ENCODE results near the gene REX1BD. TPM values are rescaled to one million over a fixed set of nuclear protein-coding genes. Genes with fewer than 3 reads are reported as not detected.

Gene REX1BD
- total and polyA plus RNA-seq, 4 donors = 51.4 to 114 (median 83.0) TPM

DNA sequence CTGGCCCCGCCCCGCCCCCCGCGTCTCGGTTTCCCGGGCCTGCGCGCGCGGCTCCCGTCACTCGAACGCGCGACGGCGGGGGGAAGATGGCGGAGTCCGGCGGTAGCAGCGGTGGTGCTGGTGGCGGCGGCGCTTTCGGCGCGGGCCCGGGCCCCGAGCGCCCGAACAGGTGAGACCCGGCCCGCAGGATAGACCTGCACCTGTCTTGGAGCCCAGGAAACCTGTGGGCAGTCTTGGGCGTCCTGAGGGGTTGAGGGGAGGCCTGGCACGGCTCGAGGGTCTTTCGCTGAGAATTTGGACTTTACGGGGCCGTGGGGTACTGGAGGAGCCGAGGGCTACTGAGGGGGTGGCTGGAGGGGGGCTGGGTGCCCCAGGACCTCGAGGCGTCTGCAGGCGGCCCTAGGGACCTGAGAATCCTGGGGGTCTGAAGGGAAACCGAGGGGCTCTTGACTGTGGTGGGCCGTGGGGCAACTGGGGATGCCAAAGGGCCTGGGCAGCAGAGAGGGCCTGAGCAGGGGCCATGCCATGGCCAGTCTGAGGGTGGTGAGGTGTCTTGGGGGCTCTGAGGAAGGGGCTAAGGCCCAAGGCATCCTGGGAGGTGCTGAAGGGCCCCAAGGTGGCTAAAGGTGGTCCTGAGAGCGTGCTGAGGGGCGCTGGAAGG lies 48.5 kb downstream of the REX1BD start, which contains the start of gene KLHL26:
TSS of gene KLHL26 (plus strand) at position 60 of the 661 bp plus-strand sequence. CDS start at position 87, 27 bp downstream.
- Histone ChIP-seq H3K9ac (ENCODE audit: insufficient read depth in 1 of 2, low read length in 2 of 2) (no peak within 1 kb of the TSS), H3K36me3 (ENCODE audit: control insufficient read depth in 4 of 4, insufficient read depth in 4 of 4, low read length in 4 of 4) (peaks cover 0 to 2% (median 0%) of the 10 kb centered on the region in 4 donors), H3K27me3 (ENCODE audit: control insufficient read depth in 3 of 3, insufficient read depth in 3 of 3, low read length in 2 of 3) (no peaks in the 10 kb centered on the region), H3K9me3 (ENCODE audit: control insufficient read depth in 4 of 4, insufficient read depth in 3 of 4, low read length in 3 of 4) (no peaks in the 10 kb centered on the region), H3K4me1 (ENCODE audit: control insufficient read depth in 5 of 5, insufficient read depth in 5 of 5, low read length in 5 of 5) (peaks cover 0 to 8% (median 4%) of the 10 kb centered on the region in 5 donors), H3K4me3 (peak within 1 kb of the TSS; percentile 88), H3K27ac (ENCODE audit: low read depth in 1 of 2, low read length in 1 of 2) (peak within 1 kb of the TSS; percentile 58 to 96)
- no peak for DNase-seq
- TF ChIP-seq, protein P1, sequence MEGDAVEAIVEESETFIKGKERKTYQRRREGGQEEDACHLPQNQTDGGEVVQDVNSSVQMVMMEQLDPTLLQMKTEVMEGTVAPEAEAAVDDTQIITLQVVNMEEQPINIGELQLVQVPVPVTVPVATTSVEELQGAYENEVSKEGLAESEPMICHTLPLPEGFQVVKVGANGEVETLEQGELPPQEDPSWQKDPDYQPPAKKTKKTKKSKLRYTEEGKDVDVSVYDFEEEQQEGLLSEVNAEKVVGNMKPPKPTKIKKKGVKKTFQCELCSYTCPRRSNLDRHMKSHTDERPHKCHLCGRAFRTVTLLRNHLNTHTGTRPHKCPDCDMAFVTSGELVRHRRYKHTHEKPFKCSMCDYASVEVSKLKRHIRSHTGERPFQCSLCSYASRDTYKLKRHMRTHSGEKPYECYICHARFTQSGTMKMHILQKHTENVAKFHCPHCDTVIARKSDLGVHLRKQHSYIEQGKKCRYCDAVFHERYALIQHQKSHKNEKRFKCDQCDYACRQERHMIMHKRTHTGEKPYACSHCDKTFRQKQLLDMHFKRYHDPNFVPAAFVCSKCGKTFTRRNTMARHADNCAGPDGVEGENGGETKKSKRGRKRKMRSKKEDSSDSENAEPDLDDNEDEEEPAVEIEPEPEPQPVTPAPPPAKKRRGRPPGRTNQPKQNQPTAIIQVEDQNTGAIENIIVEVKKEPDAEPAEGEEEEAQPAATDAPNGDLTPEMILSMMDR (IDR thresholded peaks at IDR 0.05; ENCODE audit: control extremely low read depth, extremely low read depth) = no peak
- WGBS, 2 donors = 3 to 6% methylated on average over 46 to 47 of the region's 47 CpGs
- no peak for ATAC-seq (ENCODE audit: insufficient read depth, low FRiP score)

DNA sequence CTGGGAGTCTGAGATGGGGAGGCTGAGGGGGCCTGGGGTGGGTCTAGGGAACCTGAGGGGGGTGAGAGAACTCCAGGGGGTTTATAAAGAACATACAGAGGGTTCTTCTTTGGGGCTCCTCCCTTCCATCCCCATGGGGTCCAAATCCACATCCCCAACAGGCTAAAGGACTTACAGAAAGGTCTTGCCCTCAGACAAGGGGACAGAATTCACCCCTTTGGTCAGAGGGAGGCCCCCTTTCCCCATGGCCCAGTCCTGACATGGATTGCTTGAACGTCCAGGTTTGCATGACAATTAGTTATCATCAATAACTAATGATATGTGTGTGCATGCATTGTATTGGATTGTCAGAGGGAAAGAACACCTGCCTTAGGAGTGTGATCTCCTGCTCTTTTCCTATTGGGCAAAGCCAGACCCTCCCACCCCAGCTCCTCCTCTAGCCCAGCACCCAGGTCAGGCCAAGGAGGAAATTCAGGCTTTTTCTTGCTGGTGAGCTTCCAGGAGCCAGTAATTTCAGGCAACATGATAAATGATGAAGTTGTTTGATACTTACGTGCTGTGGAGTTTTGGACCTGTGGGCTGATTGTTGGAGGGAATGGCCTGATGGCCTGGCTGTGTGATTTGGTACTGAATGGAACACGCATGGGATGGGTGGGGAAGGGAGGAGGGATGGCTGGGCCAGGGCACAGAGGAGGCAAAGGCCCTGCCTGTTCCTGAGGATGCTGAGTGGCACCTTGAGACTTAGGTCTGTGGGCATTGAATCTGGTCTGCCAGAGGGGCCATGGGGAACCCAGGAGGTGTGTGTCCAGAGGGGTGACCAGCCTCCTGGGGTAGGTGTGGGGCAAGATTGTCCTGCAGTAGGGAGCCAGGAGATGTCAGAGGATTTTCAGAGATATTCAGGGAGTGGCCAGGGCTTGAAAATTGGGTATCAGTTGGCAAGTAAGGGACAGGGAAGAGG lies 49.4 kb downstream of the REX1BD start:
- WGBS, 2 donors = 25 to 47% methylated on average over 3 of the region's 3 CpGs
- H3K4me3 ChIP-seq = peak overlapping the region; percentile 88
- no peak overlapping the region for H3K9ac ChIP-seq (ENCODE audit: insufficient read depth in 1 of 2, low read length in 2 of 2)
- DNase-seq = peak in 1 of 3 donors; percentile 31
- ATAC-seq (ENCODE audit: insufficient read depth, low FRiP score) = no peak
- peak overlapping the region; percentile 58 to 96 for H3K27ac ChIP-seq (ENCODE audit: low read depth in 1 of 2, low read length in 1 of 2)
- TF ChIP-seq, protein P1 (IDR thresholded peaks at IDR 0.05; ENCODE audit: control extremely low read depth, extremely low read depth) = no peak
- H3K27me3 ChIP-seq (ENCODE audit: control insufficient read depth in 3 of 3, insufficient read depth in 3 of 3, low read length in 2 of 3) = no peaks in the 10 kb centered on the region
- H3K4me1 ChIP-seq (ENCODE audit: control insufficient read depth in 5 of 5, insufficient read depth in 5 of 5, low read length in 5 of 5) = peaks cover 0 to 8% (median 4%) of the 10 kb centered on the region in 5 donors
- peaks cover 0 to 2% (median 0%) of the 10 kb centered on the region in 4 donors for H3K36me3 ChIP-seq (ENCODE audit: control insufficient read depth in 4 of 4, insufficient read depth in 4 of 4, low read length in 4 of 4)
- no peaks in the 10 kb centered on the region for H3K9me3 ChIP-seq (ENCODE audit: control insufficient read depth in 4 of 4, insufficient read depth in 3 of 4, low read length in 3 of 4)

DNA sequence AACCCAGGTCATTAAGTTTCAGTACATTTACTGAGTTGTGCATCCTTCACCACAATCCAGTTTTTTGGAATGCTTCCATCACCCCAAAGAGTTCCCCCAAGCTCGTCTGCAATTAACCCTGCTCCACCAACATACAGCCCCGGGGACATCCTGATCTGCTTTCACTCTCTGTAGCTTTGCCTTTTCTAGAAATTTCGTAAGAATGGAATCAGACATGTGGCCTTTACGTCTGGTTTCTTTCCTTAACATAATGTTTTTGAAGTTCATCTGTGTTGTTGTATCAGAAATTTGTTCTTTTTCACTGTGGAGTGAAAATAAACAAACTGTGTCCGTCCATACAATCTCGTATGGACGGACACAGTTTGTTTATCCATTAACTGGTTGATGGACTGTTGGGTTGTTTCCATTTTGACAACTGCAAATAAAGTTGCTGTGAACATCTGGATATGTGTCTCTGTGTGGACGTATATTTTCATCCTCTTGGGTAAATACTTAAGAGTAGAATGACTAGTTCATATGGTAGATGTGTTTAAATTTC lies 51.2 kb downstream of the REX1BD start:
- no peaks in the 10 kb centered on the region for H3K9me3 ChIP-seq (ENCODE audit: control insufficient read depth in 4 of 4, insufficient read depth in 3 of 4, low read length in 3 of 4)

More for the DNA sequence above, 51.2 kb downstream of the REX1BD start:
- peaks cover 0 to 8% (median 4%) of the 10 kb centered on the region in 5 donors for H3K4me1 ChIP-seq (ENCODE audit: control insufficient read depth in 5 of 5, insufficient read depth in 5 of 5, low read length in 5 of 5)
- no peak overlapping the region for H3K4me3 ChIP-seq
- no peak overlapping the region for H3K9ac ChIP-seq (ENCODE audit: insufficient read depth in 1 of 2, low read length in 2 of 2)
- H3K36me3 ChIP-seq (ENCODE audit: control insufficient read depth in 4 of 4, insufficient read depth in 4 of 4, low read length in 4 of 4) = peaks cover 0 to 2% (median 0%) of the 10 kb centered on the region in 4 donors
- no peaks in the 10 kb centered on the region for H3K27me3 ChIP-seq (ENCODE audit: control insufficient read depth in 3 of 3, insufficient read depth in 3 of 3, low read length in 2 of 3)
- WGBS, 2 donors = 58 to 68% methylated on average over 8 of the region's 8 CpGs
- ATAC-seq (ENCODE audit: insufficient read depth, low FRiP score) (no peak), DNase-seq (peak in 1 of 3 donors; percentile 36)
- TF ChIP-seq, protein P1 (IDR thresholded peaks at IDR 0.05; ENCODE audit: control extremely low read depth, extremely low read depth) = no peak
- H3K27ac ChIP-seq (ENCODE audit: low read depth in 1 of 2, low read length in 1 of 2) = no peak overlapping the region

Small RNA genes lying within 50 kb of the gene (small RNA-seq; reads per million reads assigned to genes)
- not detected for gene RN7SL155P (ENCODE audit: low replicate concordance)

Other genes with a start within 250 kb of the REX1BD start
- gene PGPEP1, start 248.2 kb upstream of the REX1BD start, total RNA-seq = 10 to 100 TPM; 14.0 to 41.6 TPM
- 10 to 100 TPM; 13.0 to 15.9 TPM for gene PGPEP1, start 248.2 kb upstream of the REX1BD start, polyA plus RNA-seq
- gene GDF15, start 202.6 kb upstream of the REX1BD start, total RNA-seq = 10 to 100 TPM; 49.7 to 64.0 TPM
- 100 to 1,000 TPM in 1 of 2 donors, 10 to 100 TPM in 1; 45.4 to 119 TPM for gene GDF15, start 202.6 kb upstream of the REX1BD start, polyA plus RNA-seq
- 10 to 100 TPM in 1 of 2 donors, 1 to 10 TPM in 1; 8.5 to 38.0 TPM for gene LRRC25, start 191.2 kb upstream of the REX1BD start, total RNA-seq
- gene LRRC25, start 191.2 kb upstream of the REX1BD start, polyA plus RNA-seq = 100 to 1,000 TPM in 1 of 2 donors, 10 to 100 TPM in 1; 16.1 to 119 TPM
- 10 to 100 TPM; 31.7 to 95.3 TPM for gene SSBP4, start 169.4 kb upstream of the REX1BD start, total RNA-seq
- 10 to 100 TPM; 60.3 to 84.4 TPM for gene SSBP4, start 169.4 kb upstream of the REX1BD start, polyA plus RNA-seq
- 10 to 100 TPM; 24.9 to 56.7 TPM for gene ISYNA1, start 150.7 kb upstream of the REX1BD start, total RNA-seq
- 10 to 100 TPM; 14.7 to 25.1 TPM for gene ISYNA1, start 150.7 kb upstream of the REX1BD start, polyA plus RNA-seq
- 10 to 100 TPM; 17.5 to 23.8 TPM for gene ELL, start 66.7 kb upstream of the REX1BD start, total RNA-seq
- gene ELL, start 66.7 kb upstream of the REX1BD start, polyA plus RNA-seq = 10 to 100 TPM in 1 of 2 donors, 1 to 10 TPM in 1; 9.3 to 26.8 TPM
- 100 to 1,000 TPM; 168 to 225 TPM for gene FKBP8, start 45.2 kb upstream of the REX1BD start, total RNA-seq
- 100 to 1,000 TPM; 235 to 357 TPM for gene FKBP8, start 45.2 kb upstream of the REX1BD start, polyA plus RNA-seq
- gene KXD1, start 30.9 kb upstream of the REX1BD start, total RNA-seq = 10 to 100 TPM; 51.3 to 85.9 TPM
- gene KXD1, start 30.9 kb upstream of the REX1BD start, polyA plus RNA-seq = 100 to 1,000 TPM in 1 of 2 donors, 10 to 100 TPM in 1; 63.7 to 117 TPM
- gene UBA52, start 16.9 kb upstream of the REX1BD start, total RNA-seq = 100 to 1,000 TPM; 689 to 926 TPM
- 1,000 to 10,000 TPM; 1,135 to 1,266 TPM for gene UBA52, start 16.9 kb upstream of the REX1BD start, polyA plus RNA-seq
- 10 to 100 TPM; 13.3 to 36.9 TPM for gene CRLF1, start 18.0 kb downstream of the REX1BD start, total RNA-seq
- gene CRLF1, start 18.0 kb downstream of the REX1BD start, polyA plus RNA-seq = 10 to 100 TPM; 12.8 to 48.2 TPM
- 1 to 10 TPM; 1.7 to 2.8 TPM for gene TMEM59L, start 24.1 kb downstream of the REX1BD start, total RNA-seq
- 1 to 10 TPM in 1 of 2 donors, under 1 TPM in 1; 0.49 to 1.1 TPM for gene TMEM59L, start 24.1 kb downstream of the REX1BD start, polyA plus RNA-seq
- 10 to 100 TPM; 11.0 to 18.0 TPM for gene KLHL26, start 48.2 kb downstream of the REX1BD start, total RNA-seq
- 1 to 10 TPM; 4.1 to 5.9 TPM for gene KLHL26, start 48.2 kb downstream of the REX1BD start, polyA plus RNA-seq
- gene CRTC1, start 94.9 kb downstream of the REX1BD start, total RNA-seq = 10 to 100 TPM in 1 of 2 donors, 1 to 10 TPM in 1; 4.2 to 16.0 TPM
- gene CRTC1, start 94.9 kb downstream of the REX1BD start, polyA plus RNA-seq = 1 to 10 TPM; 5.8 to 8.7 TPM
- 1 to 10 TPM in 1 of 2 donors, not detected in 1; 3.5 TPM for gene COMP, start 202.5 kb downstream of the REX1BD start, total RNA-seq
- 1 to 10 TPM; 1.7 to 2.4 TPM for gene COMP, start 202.5 kb downstream of the REX1BD start, polyA plus RNA-seq
- gene UPF1, start 243.2 kb downstream of the REX1BD start, total RNA-seq = 10 to 100 TPM; 78.8 to 89.2 TPM
- 10 to 100 TPM; 48.3 to 50.1 TPM for gene UPF1, start 243.2 kb downstream of the REX1BD start, polyA plus RNA-seq

Measured in lung (tissue), 13 donors.